SK-N-SH (cell line): ENCODE data around the gene LPCAT3. TPM values are rescaled to one million over a fixed set of nuclear protein-coding genes. Genes with fewer than 3 reads are reported as not detected.
A peak's percentile ranks its signal among the peaks of the same experiment; 100 is the strongest.

Source experiments
- CTCF ChIA-PET: fragments of 300-600, 350-600 bp; formaldehyde crosslinking; extraction: SDS; loops from one replicate; lab custom pipeline; 2021; lab: Yijun Ruan, JAX
- POLR2A ChIA-PET: fragments of 350-600 bp; sonication (Branson Sonifier 250); formaldehyde crosslinking; extraction: SDS; loops from one replicate; lab custom pipeline; 2020; ENCODE audit warnings: antibody characterized with exemption, inconsistent platforms; lab: Yijun Ruan, JAX
- DNase-seq: peaks from one replicate; pipeline ENCODE4 v3.0.0; 2012
- H2AFZ ChIP-seq: fragments of 200-600 bp; sonication (generic); 2 replicates; pipeline ENCODE4 v1.8.1; 2016; ENCODE audit warnings: antibody characterized with exemption, mild to moderate bottlenecking, low read depth
- H3F3A ChIP-seq: fragments of 200-600 bp; sonication (generic); replicated peaks from 2 replicates; pipeline ENCODE3; 2016; ENCODE audit warnings: antibody characterized with exemption, mild to moderate bottlenecking; ENCODE audit not compliant: insufficient read depth
- H3K27ac ChIP-seq, 2 experiments: fragments of 200-500 bp in 1 of 2; fragments of 200-600 bp in 1 of 2; sonication (Bioruptor generic) in 1 of 2; sonication (generic), shearing (Covaris generic) in 1 of 2; 2 replicates each; pipeline versions ENCODE4 v1.5.1 to v1.6.1; 2014 to 2016; ENCODE audit warnings: low read depth in 2 of 2, inconsistent platforms in 1 of 2, low read length in 1 of 2, mild to moderate bottlenecking in 1 of 2, mixed read lengths in 1 of 2
- H3K27me3 ChIP-seq: fragments of 200-600 bp; sonication (generic), shearing (Covaris generic); 2 replicates; pipeline ENCODE4 v1.6.1; 2016; ENCODE audit warnings: mixed run types; ENCODE audit not compliant: insufficient read depth
- H3K36me3 ChIP-seq, 2 experiments: fragments of 200-500 bp in 1 of 2; fragments of 200-600 bp in 1 of 2; sonication (Bioruptor generic) in 1 of 2; sonication (generic) in 1 of 2; replicated peaks in 1 of 2; 2 replicates each; pipeline versions ENCODE3 to v1.5.1; 2014 to 2016; ENCODE audit warnings: low read length in 1 of 2, mild to moderate bottlenecking in 1 of 2; ENCODE audit not compliant: insufficient read depth in 2 of 2, control insufficient read depth in 1 of 2
- H3K4me1 ChIP-seq, 2 experiments: fragments of 200-500 bp in 1 of 2; fragments of 200-600 bp in 1 of 2; sonication (Bioruptor generic) in 1 of 2; sonication (generic), shearing (Covaris generic) in 1 of 2; 2 replicates each; pipeline versions ENCODE4 v1.5.1 to v1.6.1; 2014 to 2016; ENCODE audit warnings: low read depth in 1 of 2, low read length in 1 of 2, mixed run types in 1 of 2; ENCODE audit not compliant: insufficient read depth in 2 of 2, control insufficient read depth in 1 of 2
- H3K4me2 ChIP-seq: fragments of 200-600 bp; sonication (generic), shearing (Covaris generic); 2 replicates; pipeline ENCODE4 v1.6.1; 2017; ENCODE audit warnings: mixed run types
- H3K4me3 ChIP-seq, 2 experiments: fragments of 200-500 bp in 1 of 2; fragments of 200-600 bp in 1 of 2; sonication (Bioruptor generic) in 1 of 2; sonication (generic), shearing (Covaris generic) in 1 of 2; 2 replicates each; pipeline versions ENCODE4 v1.5.1 to v1.8.1; 2014 to 2016; ENCODE audit warnings: low read depth in 2 of 2, inconsistent platforms in 1 of 2, low read length in 1 of 2, mild to moderate bottlenecking in 1 of 2, mixed read lengths in 1 of 2, moderate library complexity in 1 of 2
- H3K79me2 ChIP-seq: fragments of 200-600 bp; sonication (generic); 2 replicates; pipeline ENCODE4 v1.8.1; 2017; ENCODE audit warnings: mild to moderate bottlenecking; ENCODE audit not compliant: insufficient read depth
- H3K9ac ChIP-seq: fragments of 200-600 bp; sonication (generic); 2 replicates; pipeline ENCODE4 v1.6.1; 2017; ENCODE audit warnings: mixed run types
- H3K9me2 ChIP-seq: fragments of 200-600 bp; sonication (generic); 2 replicates; pipeline ENCODE4 v1.6.1; 2017; ENCODE audit warnings: mixed run types
- H3K9me3 ChIP-seq: fragments of 200-600 bp; sonication (generic); 2 replicates; pipeline ENCODE4 v1.6.1; 2017; ENCODE audit warnings: mixed run types, mild to moderate bottlenecking, moderate library complexity
- H4K20me1 ChIP-seq: fragments of 200-600 bp; sonication (generic); 2 replicates; pipeline ENCODE4 v1.6.1; 2017; ENCODE audit warnings: mild to moderate bottlenecking, mixed run types; ENCODE audit not compliant: insufficient read depth
- CHD2 ChIP-seq: fragments of 150-350 bp; IDR thresholded peaks from 2 replicates; pipeline ENCODE4 v1.6.1; 2018; ENCODE audit warnings: low read length; ENCODE audit not compliant: partially characterized antibody
- FOSL2 ChIP-seq: IDR thresholded peaks from 2 replicates; pipeline ENCODE4 v1.4.0; 2012; ENCODE audit warnings: low read depth, mild to moderate bottlenecking, moderate library complexity, borderline replicate concordance
- GABPA ChIP-seq: IDR thresholded peaks from 2 replicates; pipeline ENCODE4 v1.4.0; 2012; ENCODE audit warnings: low read depth, mild to moderate bottlenecking
- JUND ChIP-seq: IDR thresholded peaks from 2 replicates; pipeline ENCODE4 v1.4.0; 2012
- MEF2A ChIP-seq: IDR thresholded peaks from 2 replicates; pipeline ENCODE4 v1.4.0; 2012; ENCODE audit warnings: low read depth, borderline replicate concordance
- NRF1 ChIP-seq: IDR thresholded peaks from 2 replicates; pipeline ENCODE4 v1.6.1; 2012; ENCODE audit warnings: low read depth, mild to moderate bottlenecking, low read length
- POLR2AphosphoS5 ChIP-seq: IDR thresholded peaks from 2 replicates; pipeline ENCODE4 v1.6.1; 2012; ENCODE audit warnings: low read depth, low read length
- RAD21 ChIP-seq: IDR thresholded peaks from 2 replicates; pipeline ENCODE4 v1.6.1; 2012; ENCODE audit warnings: mild to moderate bottlenecking, low read length
- RCOR1 ChIP-seq: fragments of 150-350 bp; IDR thresholded peaks from 2 replicates; pipeline ENCODE4 v1.6.1; 2017; ENCODE audit warnings: antibody characterized with exemption, low read length
- RFX5 ChIP-seq: IDR thresholded peaks from 2 replicates; pipeline ENCODE4 v1.6.1; 2012; ENCODE audit warnings: mild to moderate bottlenecking, improper control_type of control experiment, low read length
- RXRA ChIP-seq: IDR thresholded peaks from 2 replicates; pipeline ENCODE4 v1.4.0; 2012; ENCODE audit warnings: low read depth, mild to moderate bottlenecking, borderline replicate concordance
- TEAD4 ChIP-seq: IDR thresholded peaks from 2 replicates; pipeline ENCODE4 v1.4.0; 2012; ENCODE audit warnings: mild to moderate bottlenecking, borderline replicate concordance; ENCODE audit not compliant: insufficient read depth
- YY1 ChIP-seq: IDR thresholded peaks from 2 replicates; pipeline ENCODE4 v1.4.0; 2012; ENCODE audit warnings: low read depth, mild to moderate bottlenecking
- WGBS: methylation state at CpG from one replicate; pipeline ENCODE4 v1.1.6; 2017; ENCODE audit warnings: low lambda C conversion rate; 5-methylcytosine and 5-hydroxymethylcytosine counted together
- polyA plus RNA-seq, 3 experiments: library from polyadenylated mRNA; depleted of rRNA; stranded (reverse); fragments of >200 nt; gene quantifications; 2 replicates each; pipeline ENCODE4 v1.2.3, GENCODE V29; 2012
- TF ChIP-seq, protein P1 (sequence below): IDR thresholded peaks from 2 replicates; pipeline ENCODE4 v1.6.1; 2012; ENCODE audit warnings: mild to moderate bottlenecking, low read depth, low read length, moderate library complexity
- TF ChIP-seq, protein P2 (sequence below): IDR thresholded peaks from 2 replicates; pipeline ENCODE4 v1.4.0; 2012; ENCODE audit warnings: low read depth
- TF ChIP-seq, protein P3 (sequence below): IDR thresholded peaks from 2 replicates; pipeline ENCODE4; 2012
- TF ChIP-seq, protein P4 (sequence below): IDR thresholded peaks from 2 replicates; pipeline ENCODE4 v1.4.0; 2012; ENCODE audit warnings: low read depth, borderline replicate concordance
- TF ChIP-seq, protein P5 (sequence below): IDR thresholded peaks from 2 replicates; pipeline ENCODE4 v1.4.0; 2012; ENCODE audit warnings: low read depth, borderline replicate concordance

The LPCAT3 gene
- polyA plus RNA-seq, 1 of the 3 experiments (the other 2 are of a cell fraction), result 23.8 TPM

DNA sequence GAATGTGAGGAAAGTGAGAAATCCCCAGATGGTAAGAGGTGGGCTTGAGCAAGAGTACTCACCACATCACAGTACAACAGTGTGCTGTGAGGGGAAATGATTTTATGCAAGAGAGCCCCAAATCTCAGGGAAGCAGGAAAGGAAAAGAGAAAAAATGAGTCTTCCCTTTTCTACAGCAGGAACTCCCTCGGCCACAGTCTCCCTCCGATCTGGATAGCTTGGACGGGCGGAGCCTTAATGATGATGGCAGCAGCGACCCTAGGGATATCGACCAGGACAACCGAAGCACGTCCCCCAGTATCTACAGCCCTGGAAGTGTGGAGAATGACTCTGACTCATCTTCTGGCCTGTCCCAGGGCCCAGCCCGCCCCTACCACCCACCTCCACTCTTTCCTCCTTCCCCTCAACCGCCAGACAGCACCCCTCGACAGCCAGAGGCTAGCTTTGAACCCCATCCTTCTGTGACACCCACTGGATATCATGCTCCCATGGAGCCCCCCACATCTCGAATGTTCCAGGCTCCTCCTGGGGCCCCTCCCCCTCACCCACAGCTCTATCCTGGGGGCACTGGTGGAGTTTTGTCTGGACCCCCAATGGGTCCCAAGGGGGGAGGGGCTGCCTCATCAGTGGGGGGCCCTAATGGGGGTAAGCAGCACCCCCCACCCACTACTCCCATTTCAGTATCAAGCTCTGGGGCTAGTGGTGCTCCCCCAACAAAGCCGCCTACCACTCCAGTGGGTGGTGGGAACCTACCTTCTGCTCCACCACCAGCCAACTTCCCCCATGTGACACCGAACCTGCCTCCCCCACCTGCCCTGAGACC lies 82.7 kb downstream of the LPCAT3 start:
- H3K4me1 ChIP-seq, result peaks cover 0 to 18% of the 10 kb centered on the region in 2 experiments; a peak in 2 of 4 replicates
- ChIA-PET CTCF (interaction anchor here (1.0 to 9.2 kb wide), 2 partner anchors 12 to 44 kb away, joined by 3 to 134 read pairs; no protein-coding TSS in a partner anchor), POLR2A (interaction anchor here (0.6 to 1.1 kb wide), 4 partner anchors 8 to 63 kb away, joined by 3 to 4 read pairs (median 3); partner anchors contain the start of genes RNU7-1 and SPSB2)
- no peaks in the 10 kb centered on the region for H3K9me2 ChIP-seq
- WGBS, result 93% methylated on average over 14 of the region's 14 CpGs
- H2AFZ ChIP-seq, result no peak overlapping the region
- no peaks in the 10 kb centered on the region for H3K9me3 ChIP-seq
- H3K4me2 ChIP-seq, result no peak overlapping the region
- TF ChIP-seq NRF1, result no peak
- peak; percentile 17 for DNase-seq
- peaks cover 49 to 71% of the 10 kb centered on the region in 2 experiments for H3K36me3 ChIP-seq
- H4K20me1 ChIP-seq, result peaks cover 37% of the 10 kb centered on the region
- no peak overlapping the region for H3K9ac ChIP-seq
- H3K27me3 ChIP-seq, result no peaks in the 10 kb centered on the region
- H3K4me3 ChIP-seq, result no peak overlapping the region
- H3K79me2 ChIP-seq, result peaks cover 69% of the 10 kb centered on the region
- no peak overlapping the region; a peak in 1 of 4 replicates for H3K27ac ChIP-seq
- H3F3A ChIP-seq, result peaks cover 41% of the 10 kb centered on the region

DNA sequence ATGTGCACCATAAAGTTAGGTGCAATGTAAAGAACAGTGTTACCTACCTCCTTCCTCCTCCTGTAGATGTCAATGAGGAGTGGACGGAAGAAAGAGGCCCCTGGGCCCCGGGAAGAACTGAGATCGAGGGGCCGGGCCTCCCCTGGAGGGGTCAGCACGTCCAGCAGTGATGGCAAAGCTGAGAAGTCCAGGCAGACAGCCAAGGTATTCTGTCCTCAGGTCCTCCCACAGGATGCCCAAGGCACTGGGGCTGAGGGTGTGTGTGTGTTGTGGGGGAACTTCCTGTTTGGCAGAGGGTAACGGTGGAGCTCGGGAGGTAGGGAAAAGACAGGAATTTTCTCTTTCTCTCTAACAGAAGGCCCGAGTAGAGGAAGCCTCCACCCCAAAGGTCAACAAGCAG lies 84.2 kb downstream of the LPCAT3 start:
- no peak for DNase-seq
- Histone ChIP-seq H2AFZ (no peak overlapping the region), H3K9me2 (no peaks in the 10 kb centered on the region), H3K9me3 (no peaks in the 10 kb centered on the region), H3K27ac (peak overlapping the region in 1 of 2 experiments; percentile 25; a peak in 3 of 4 replicates), H3K36me3 (peaks cover 48 to 68% of the 10 kb centered on the region in 2 experiments), H3K79me2 (peaks cover 79% of the 10 kb centered on the region), H3K27me3 (no peaks in the 10 kb centered on the region), H3K4me1 (peaks cover 11 to 28% of the 10 kb centered on the region in 2 experiments), H3K4me3 (no peak overlapping the region), H3K4me2 (no peak overlapping the region; the same call in 1 of the 2 replicates), H4K20me1 (peaks cover 52% of the 10 kb centered on the region), H3F3A (peaks cover 31% of the 10 kb centered on the region), H3K9ac (no peak overlapping the region)
- ChIA-PET CTCF (interaction anchor here (0.8 to 9.2 kb wide), 4 partner anchors 10 to 71 kb away, joined by 3 to 134 read pairs (median 4); partner anchors contain the start of gene SPSB2), POLR2A (interaction anchor here (0.6 to 1.2 kb wide), 2 partner anchors 12 to 13 kb away, joined by 3 read pairs; no protein-coding TSS in a partner anchor)
- WGBS, result 69% methylated on average over 8 of the region's 8 CpGs
- TF ChIP-seq RAD21 (no peak), RCOR1 (no peak), TEAD4 (no peak), RXRA (no peak), FOSL2 (no peak), POLR2AphosphoS5 (no peak), JUND (no peak), YY1 (no peak), MEF2A (no peak), NRF1 (no peak), RFX5 (no peak), GABPA (no peak), CHD2 (no peak)
- TF ChIP-seq, protein P1, sequence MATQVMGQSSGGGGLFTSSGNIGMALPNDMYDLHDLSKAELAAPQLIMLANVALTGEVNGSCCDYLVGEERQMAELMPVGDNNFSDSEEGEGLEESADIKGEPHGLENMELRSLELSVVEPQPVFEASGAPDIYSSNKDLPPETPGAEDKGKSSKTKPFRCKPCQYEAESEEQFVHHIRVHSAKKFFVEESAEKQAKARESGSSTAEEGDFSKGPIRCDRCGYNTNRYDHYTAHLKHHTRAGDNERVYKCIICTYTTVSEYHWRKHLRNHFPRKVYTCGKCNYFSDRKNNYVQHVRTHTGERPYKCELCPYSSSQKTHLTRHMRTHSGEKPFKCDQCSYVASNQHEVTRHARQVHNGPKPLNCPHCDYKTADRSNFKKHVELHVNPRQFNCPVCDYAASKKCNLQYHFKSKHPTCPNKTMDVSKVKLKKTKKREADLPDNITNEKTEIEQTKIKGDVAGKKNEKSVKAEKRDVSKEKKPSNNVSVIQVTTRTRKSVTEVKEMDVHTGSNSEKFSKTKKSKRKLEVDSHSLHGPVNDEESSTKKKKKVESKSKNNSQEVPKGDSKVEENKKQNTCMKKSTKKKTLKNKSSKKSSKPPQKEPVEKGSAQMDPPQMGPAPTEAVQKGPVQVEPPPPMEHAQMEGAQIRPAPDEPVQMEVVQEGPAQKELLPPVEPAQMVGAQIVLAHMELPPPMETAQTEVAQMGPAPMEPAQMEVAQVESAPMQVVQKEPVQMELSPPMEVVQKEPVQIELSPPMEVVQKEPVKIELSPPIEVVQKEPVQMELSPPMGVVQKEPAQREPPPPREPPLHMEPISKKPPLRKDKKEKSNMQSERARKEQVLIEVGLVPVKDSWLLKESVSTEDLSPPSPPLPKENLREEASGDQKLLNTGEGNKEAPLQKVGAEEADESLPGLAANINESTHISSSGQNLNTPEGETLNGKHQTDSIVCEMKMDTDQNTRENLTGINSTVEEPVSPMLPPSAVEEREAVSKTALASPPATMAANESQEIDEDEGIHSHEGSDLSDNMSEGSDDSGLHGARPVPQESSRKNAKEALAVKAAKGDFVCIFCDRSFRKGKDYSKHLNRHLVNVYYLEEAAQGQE, result no peak
- TF ChIP-seq, protein P2, sequence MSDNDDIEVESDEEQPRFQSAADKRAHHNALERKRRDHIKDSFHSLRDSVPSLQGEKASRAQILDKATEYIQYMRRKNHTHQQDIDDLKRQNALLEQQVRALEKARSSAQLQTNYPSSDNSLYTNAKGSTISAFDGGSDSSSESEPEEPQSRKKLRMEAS, result no peak
- TF ChIP-seq, protein P3, sequence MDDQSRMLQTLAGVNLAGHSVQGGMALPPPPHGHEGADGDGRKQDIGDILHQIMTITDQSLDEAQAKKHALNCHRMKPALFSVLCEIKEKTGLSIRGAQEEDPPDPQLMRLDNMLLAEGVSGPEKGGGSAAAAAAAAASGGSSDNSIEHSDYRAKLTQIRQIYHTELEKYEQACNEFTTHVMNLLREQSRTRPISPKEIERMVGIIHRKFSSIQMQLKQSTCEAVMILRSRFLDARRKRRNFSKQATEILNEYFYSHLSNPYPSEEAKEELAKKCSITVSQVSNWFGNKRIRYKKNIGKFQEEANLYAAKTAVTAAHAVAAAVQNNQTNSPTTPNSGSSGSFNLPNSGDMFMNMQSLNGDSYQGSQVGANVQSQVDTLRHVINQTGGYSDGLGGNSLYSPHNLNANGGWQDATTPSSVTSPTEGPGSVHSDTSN, result no peak
- TF ChIP-seq, protein P4, sequence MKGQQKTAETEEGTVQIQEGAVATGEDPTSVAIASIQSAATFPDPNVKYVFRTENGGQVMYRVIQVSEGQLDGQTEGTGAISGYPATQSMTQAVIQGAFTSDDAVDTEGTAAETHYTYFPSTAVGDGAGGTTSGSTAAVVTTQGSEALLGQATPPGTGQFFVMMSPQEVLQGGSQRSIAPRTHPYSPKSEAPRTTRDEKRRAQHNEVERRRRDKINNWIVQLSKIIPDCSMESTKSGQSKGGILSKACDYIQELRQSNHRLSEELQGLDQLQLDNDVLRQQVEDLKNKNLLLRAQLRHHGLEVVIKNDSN, result no peak
- TF ChIP-seq, protein P5, sequence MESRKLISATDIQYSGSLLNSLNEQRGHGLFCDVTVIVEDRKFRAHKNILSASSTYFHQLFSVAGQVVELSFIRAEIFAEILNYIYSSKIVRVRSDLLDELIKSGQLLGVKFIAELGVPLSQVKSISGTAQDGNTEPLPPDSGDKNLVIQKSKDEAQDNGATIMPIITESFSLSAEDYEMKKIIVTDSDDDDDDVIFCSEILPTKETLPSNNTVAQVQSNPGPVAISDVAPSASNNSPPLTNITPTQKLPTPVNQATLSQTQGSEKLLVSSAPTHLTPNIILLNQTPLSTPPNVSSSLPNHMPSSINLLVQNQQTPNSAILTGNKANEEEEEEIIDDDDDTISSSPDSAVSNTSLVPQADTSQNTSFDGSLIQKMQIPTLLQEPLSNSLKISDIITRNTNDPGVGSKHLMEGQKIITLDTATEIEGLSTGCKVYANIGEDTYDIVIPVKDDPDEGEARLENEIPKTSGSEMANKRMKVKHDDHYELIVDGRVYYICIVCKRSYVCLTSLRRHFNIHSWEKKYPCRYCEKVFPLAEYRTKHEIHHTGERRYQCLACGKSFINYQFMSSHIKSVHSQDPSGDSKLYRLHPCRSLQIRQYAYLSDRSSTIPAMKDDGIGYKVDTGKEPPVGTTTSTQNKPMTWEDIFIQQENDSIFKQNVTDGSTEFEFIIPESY, result no peak
